GM10248 (cell line): ENCODE measurements around the gene COX8A.

Experiments used
- CTCF ChIA-PET: fragments of 300-600 bp; sonication (Branson Sonifier 250); formaldehyde crosslinking; extraction: SDS; loops from one replicate; lab custom pipeline; 2021; ENCODE audit warnings: antibody characterized with exemption; lab: Yijun Ruan, JAX
- POLR2A ChIA-PET: fragments of 350-650 bp; sonication (Branson Sonifier 250); formaldehyde crosslinking; extraction: SDS; loops from one replicate; lab custom pipeline; 2020; ENCODE audit warnings: antibody characterized with exemption; lab: Yijun Ruan, JAX
- DNase-seq: peaks from one replicate; pipeline ENCODE4 v3.0.0; 2012; ENCODE audit errors: extremely low spot score
- CTCF ChIP-seq: IDR thresholded peaks from 2 replicates; pipeline ENCODE4 v1.5.1; 2012; ENCODE audit warnings: mild to moderate bottlenecking, low read depth; ENCODE audit errors: extremely low read depth, missing control alignments, control extremely low read depth

Gene COX8A

GRCh38 chr11:64006398-64006797 is 32.0 kb downstream of the COX8A start:
- ChIA-PET POLR2A (no interaction called here), CTCF (interaction anchor here (1.5 to 1.6 kb wide), 2 partner anchors 8 to 143 kb away, joined by 3 to 6 read pairs; no protein-coding TSS in a partner anchor)
- no peak for TF ChIP-seq CTCF
- DNase-seq, result no peak

- ChIA-PET CTCF (interaction anchor here (1.5 to 1.6 kb wide), 2 partner anchors 9 to 142 kb away, joined by 3 to 6 read pairs; no protein-coding TSS in a partner anchor), POLR2A (no interaction called here)
- no peak for TF ChIP-seq CTCF
- DNase-seq, result no peak
These were observed 32.8 kb downstream of the COX8A start for GRCh38 chr11:64007160-64007628.

- TF ChIP-seq CTCF, result no peak
- no peak for DNase-seq
- ChIA-PET POLR2A (no interaction called here), CTCF (interaction anchor here (1.3 to 1.6 kb wide), 3 partner anchors 7 to 142 kb away, joined by 3 to 6 read pairs (median 4); no protein-coding TSS in a partner anchor)
These were observed 33.3 kb downstream of the COX8A start for GRCh38 chr11:64007629-64008282.

GRCh38 chr11:64008283-64008913 is 34.0 kb downstream of the COX8A start:
- CTCF ChIA-PET, result interaction anchor here (1.3 kb wide), 1 partner anchor 8 kb away, joined by 4 read pairs; no protein-coding TSS in a partner anchor
- POLR2A ChIA-PET, result no interaction called here
- no peak for DNase-seq
- no peak for TF ChIP-seq CTCF

GRCh38 chr11:64008914-64009633 is 34.7 kb downstream of the COX8A start:
- ChIA-PET CTCF (interaction anchor here (1.3 kb wide), 1 partner anchor 9 kb away, joined by 4 read pairs; no protein-coding TSS in a partner anchor), POLR2A (interaction anchor here (0.6 kb wide), 1 partner anchor 1499 kb away, joined by 6 read pairs; no protein-coding TSS in a partner anchor)
- TF ChIP-seq CTCF, result no peak
- DNase-seq, result no peak

GRCh38 chr11:64009710-64010109 is 35.3 kb downstream of the COX8A start:
- CTCF ChIA-PET, result no interaction called here
- POLR2A ChIA-PET, result interaction anchor here (0.6 kb wide), 1 partner anchor 1498 kb away, joined by 6 read pairs; no protein-coding TSS in a partner anchor
- DNase-seq, result no peak
- no peak for TF ChIP-seq CTCF
